Testis (tissue), 3 donors: Measurements from ENCODE around the gene MGLL. TPM values are rescaled to one million over a fixed set of nuclear protein-coding genes. Genes with fewer than 3 reads are reported as not detected.

Source experiments
- DNase-seq: peaks from one replicate; pipeline ENCODE4 v3.0.0-alpha.2; 2019
- H3K27ac ChIP-seq, 2 donors: fragments of 200-600 bp; sonication (generic); one replicate each; pipeline ENCODE4 v1.5.1; 2019
- H3K27me3 ChIP-seq: fragments of 200-600 bp; sonication (generic); one replicate; pipeline ENCODE4 v1.5.1; 2019
- H3K36me3 ChIP-seq: fragments of 200-600 bp; sonication (generic); one replicate; pipeline ENCODE4 v1.5.1; 2017; ENCODE audit warnings: low read depth; ENCODE audit errors: missing control alignments
- H3K4me1 ChIP-seq: fragments of 200-600 bp; sonication (generic); one replicate; pipeline ENCODE4 v1.5.1; 2019
- H3K4me3 ChIP-seq, 2 donors: fragments of 200-600 bp; sonication (generic); one replicate each; pipeline ENCODE4 v1.5.1; 2017 to 2019
- H3K9me3 ChIP-seq: fragments of 200-600 bp; sonication (generic); one replicate; pipeline ENCODE4 v1.5.1; 2017
- CTCF ChIP-seq, 3 experiments: fragments of 450-650 bp in 2 of 3; fragments of 200-600 bp in 1 of 3; sonication (generic) in 1 of 3; IDR thresholded peaks; one replicate each; pipeline ENCODE4 v1.5.1; 2016 to 2019; ENCODE audit warnings: antibody characterized with exemption in 3 of 3, mild to moderate bottlenecking in 2 of 3, moderate library complexity in 1 of 3
- POLR2A ChIP-seq: fragments of 450-650 bp; IDR thresholded peaks from one replicate; pipeline ENCODE4 v1.6.1; 2017; ENCODE audit warnings: antibody characterized with exemption, mild to moderate bottlenecking, moderate library complexity
- WGBS, 2 donors: methylation state at CpG; one replicate each; pipeline ENCODE4 v1.1.5; 2018; 5-methylcytosine and 5-hydroxymethylcytosine counted together
- intact Hi-C: fragments of 100-400 bp; cut with DNase I; formaldehyde crosslinking; loops from one replicate; pipeline ENCODE4 v1.15.1; 2023; ENCODE audit warnings: low total_unique reads
- polyA plus RNA-seq: library from polyadenylated mRNA; stranded (reverse); fragments of 350-450 nt; fragmentation: Illumina TruSeq; extraction: RNeasy Lipid Tissue Mini Kit (QIAGEN cat#74804); gene quantifications from one replicate; pipeline ENCODE4 v1.2.3, GENCODE V29; 2014; ENCODE audit warnings: low read depth, low replicate concordance; ENCODE audit not compliant: insufficient read depth
- total RNA-seq, 2 donors: library from RNA; depleted of rRNA; stranded (reverse); fragments of >200 nt; gene quantifications; one replicate each; pipeline ENCODE4 v1.2.3, GENCODE V29; 2016

The MGLL gene
- total and polyA plus RNA-seq, 3 donors from 2014 or later: 18.3 to 26.0 (median 19.2) TPM

- no peak overlapping the region for H3K27ac ChIP-seq
- WGBS, 2 donors: 83 to 84% methylated on average over 2 of the region's 2 CpGs
- H3K27me3 ChIP-seq: no peaks in the 10 kb centered on the region
- H3K4me1 ChIP-seq: peaks cover 7% of the 10 kb centered on the region
- H3K9me3 ChIP-seq: no peaks in the 10 kb centered on the region
- no peaks in the 10 kb centered on the region for H3K36me3 ChIP-seq
- DNase-seq: no peak
- TF ChIP-seq POLR2A (no peak), CTCF (IDR thresholded peaks at IDR 0.05) (no peak)
- intact Hi-C loops: no loop called here
- no peak overlapping the region for H3K4me3 ChIP-seq
These were observed 135.0 kb downstream of the MGLL start for GRCh38 chr3:127687228-127687737.

GRCh38 chr3:127686512-127686894 lies 135.8 kb downstream of the MGLL start:
- H3K4me3 ChIP-seq: no peak overlapping the region
- H3K4me1 ChIP-seq: peaks cover 7% of the 10 kb centered on the region
- H3K36me3 ChIP-seq: no peaks in the 10 kb centered on the region
- TF ChIP-seq CTCF (IDR thresholded peaks at IDR 0.05) (no peak), POLR2A (no peak)
- H3K9me3 ChIP-seq: no peaks in the 10 kb centered on the region
- no peak for DNase-seq
- H3K27me3 ChIP-seq: no peaks in the 10 kb centered on the region
- intact Hi-C loops: no loop called here
- H3K27ac ChIP-seq: no peak overlapping the region

- no peak overlapping the region for H3K4me3 ChIP-seq
- 82 to 83% methylated on average over 4 of the region's 4 CpGs for WGBS, 2 donors
- intact Hi-C loops: no loop called here
- DNase-seq: no peak
- no peaks in the 10 kb centered on the region for H3K9me3 ChIP-seq
- no peaks in the 10 kb centered on the region for H3K36me3 ChIP-seq
- H3K27ac ChIP-seq: no peak overlapping the region
- no peaks in the 10 kb centered on the region for H3K27me3 ChIP-seq
- TF ChIP-seq POLR2A: no peak
- TF ChIP-seq CTCF (IDR thresholded peaks at IDR 0.05): no peak
- H3K4me1 ChIP-seq: peaks cover 7% of the 10 kb centered on the region
These were observed 136.4 kb downstream of the MGLL start for GRCh38 chr3:127685708-127686511.

GRCh38 chr3:127684871-127685707 lies 137.2 kb downstream of the MGLL start:
- WGBS, 2 donors: 77 to 82% methylated on average over 19 to 22 of the region's 22 CpGs
- DNase-seq: no peak

More at GRCh38 chr3:127684871-127685707, 137.2 kb downstream of the MGLL start:
- intact Hi-C loops: no loop called here
- H3K36me3 ChIP-seq: no peaks in the 10 kb centered on the region
- H3K4me3 ChIP-seq: no peak overlapping the region
- H3K27me3 ChIP-seq: no peaks in the 10 kb centered on the region
- no peak overlapping the region for H3K27ac ChIP-seq
- peaks cover under 1% of the 10 kb centered on the region for H3K4me1 ChIP-seq
- no peak for TF ChIP-seq POLR2A
- TF ChIP-seq CTCF (IDR thresholded peaks at IDR 0.05): no peak
- no peaks in the 10 kb centered on the region for H3K9me3 ChIP-seq
